Stimulated activated CD8-positive, alpha-beta memory T cell treated with anti-CD3 and anti-CD28 coated beads, Interleukin-12 subunit alpha, Interleukin-12 subunit beta, amount 100 ng/mL, for 4 hours (primary cell): ENCODE measurements around the gene DUSP6.
A peak's percentile ranks its signal among the peaks of the same experiment; 100 is the strongest.

ENCODE experiments used
- DNase-seq: peaks from one replicate; pipeline ENCODE4 v3.0.0-alpha.2; 2020; ENCODE audit warnings: low read depth

The DUSP6 gene

GRCh38 chr12:89373763-89374572 is 21.7 kb upstream of the DUSP6 start:
- DNase-seq, result no peak

DNA sequence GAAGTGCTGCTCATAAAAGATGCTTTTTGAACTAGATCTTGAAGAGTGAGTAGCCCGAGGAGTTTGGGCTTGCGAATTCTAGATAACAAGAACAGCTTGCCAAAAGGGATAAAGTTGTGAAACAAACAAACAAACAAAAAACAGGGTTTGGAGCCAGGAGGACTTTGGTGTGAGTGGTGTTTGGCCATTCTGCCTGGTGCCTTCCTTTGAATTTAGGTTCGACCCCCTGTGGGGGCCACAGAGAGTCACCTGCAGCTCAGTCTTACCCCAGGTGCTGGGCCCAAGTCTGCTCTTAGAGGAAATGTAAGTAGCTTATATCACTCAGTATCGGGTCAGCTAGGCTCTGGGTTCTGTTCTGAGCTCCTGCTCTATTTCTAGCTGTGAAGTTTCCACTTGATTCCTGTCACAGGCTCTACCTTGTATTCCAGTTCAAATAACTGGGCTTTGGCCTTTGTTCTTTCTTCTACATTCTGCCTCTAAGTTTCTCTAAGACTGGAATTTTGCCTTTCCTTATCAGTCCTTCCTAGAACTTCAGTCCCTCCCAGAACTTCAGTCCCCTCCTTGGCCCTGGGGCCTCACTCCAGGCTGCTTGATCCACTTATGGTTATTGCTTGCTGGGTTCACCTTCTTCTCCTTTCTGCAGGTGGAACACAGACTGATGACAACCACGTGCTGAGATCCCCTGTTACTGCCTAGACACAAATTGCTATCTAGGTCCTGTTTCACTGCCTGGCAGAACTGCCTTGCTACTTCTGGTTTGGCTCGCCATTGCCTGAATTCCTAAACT is 20.5 kb upstream of the DUSP6 start:
- DNase-seq, result no peak

DNA sequence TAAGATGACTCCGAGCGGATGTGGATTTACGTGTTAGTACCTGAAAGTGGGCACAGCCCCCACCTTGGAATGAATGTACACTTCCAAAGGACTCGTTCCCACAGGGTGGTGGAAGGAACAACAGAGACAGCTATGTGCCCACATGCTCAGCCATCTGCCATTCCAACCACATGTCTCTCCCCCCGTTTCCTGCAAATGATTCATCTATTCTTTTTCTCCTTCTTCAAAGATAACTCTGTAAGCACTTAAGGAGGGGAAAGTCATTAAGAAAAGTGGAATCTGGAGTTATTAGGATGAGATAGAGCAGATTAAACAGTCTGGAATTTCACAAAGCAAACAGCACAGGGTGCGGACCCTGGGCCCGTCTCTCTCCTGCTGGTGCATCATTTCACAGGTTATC is 18.5 kb upstream of the DUSP6 start:
- no peak for DNase-seq

- DNase-seq, result no peak
Observed at GRCh38 chr12:89370421-89370831, 18.1 kb upstream of the DUSP6 start.

DNA sequence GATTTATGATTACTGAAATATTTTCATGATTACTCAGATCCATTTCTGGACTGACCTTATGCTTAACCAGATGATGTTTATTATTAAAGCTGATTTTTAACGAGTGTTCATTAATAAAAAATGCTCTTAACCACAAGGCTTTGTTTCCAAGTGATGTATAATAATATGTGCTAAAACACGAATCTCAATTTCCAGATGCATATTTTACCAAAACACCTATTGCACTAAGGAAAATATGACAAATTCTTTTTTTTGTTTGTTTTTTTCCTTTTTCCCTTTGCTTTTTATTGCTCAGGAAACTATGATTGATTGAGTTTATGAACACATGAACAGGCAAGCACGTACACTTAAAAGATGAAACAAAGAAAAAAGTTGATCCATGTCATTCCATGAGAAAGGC is 16.9 kb upstream of the DUSP6 start:
- no peak for DNase-seq

- no peak for DNase-seq
Observed at GRCh38 chr12:89368391-89368790, 16.1 kb upstream of the DUSP6 start.

DNA sequence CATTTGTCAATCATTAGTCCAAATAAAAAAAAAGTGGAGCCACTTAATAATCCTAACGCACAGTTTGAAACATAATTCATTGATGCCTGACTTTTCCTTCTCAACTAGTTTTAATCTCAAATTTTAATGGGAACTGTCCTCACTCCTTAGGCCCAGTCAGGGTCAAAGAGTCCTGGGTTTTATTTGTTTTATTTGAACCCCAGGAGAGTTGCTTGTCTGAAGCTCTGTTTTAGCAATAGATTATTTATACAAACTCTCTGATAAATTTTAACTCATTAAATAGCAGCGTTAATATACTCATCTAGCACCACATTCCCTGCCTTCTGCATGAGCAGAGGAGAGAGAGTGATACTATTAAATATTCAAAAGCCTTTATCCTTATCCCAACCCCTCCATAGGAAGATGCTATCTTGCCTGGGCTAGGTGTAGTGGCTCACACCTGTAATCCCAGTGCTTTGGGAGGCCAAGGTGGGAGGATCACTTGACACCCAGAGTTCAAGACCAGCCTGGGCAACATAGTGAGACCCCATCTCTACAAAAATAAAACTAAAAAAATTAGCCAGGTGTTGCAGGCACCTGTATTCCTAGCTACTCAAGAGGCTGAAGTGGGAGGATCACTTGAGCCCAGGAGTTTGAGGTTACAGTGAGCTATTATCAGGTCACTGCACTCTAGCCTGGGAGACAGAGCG is 14.5 kb upstream of the DUSP6 start:
- no peak for DNase-seq

GRCh38 chr12:89364631-89365030 is 12.3 kb upstream of the DUSP6 start:
- DNase-seq, result no peak

GRCh38 chr12:89364058-89364457 is 11.8 kb upstream of the DUSP6 start:
- no peak for DNase-seq

- DNase-seq, result no peak
Observed at GRCh38 chr12:89363582-89363981, 11.3 kb upstream of the DUSP6 start.

GRCh38 chr12:89363084-89363483 is 10.8 kb upstream of the DUSP6 start:
- no peak for DNase-seq

DNA sequence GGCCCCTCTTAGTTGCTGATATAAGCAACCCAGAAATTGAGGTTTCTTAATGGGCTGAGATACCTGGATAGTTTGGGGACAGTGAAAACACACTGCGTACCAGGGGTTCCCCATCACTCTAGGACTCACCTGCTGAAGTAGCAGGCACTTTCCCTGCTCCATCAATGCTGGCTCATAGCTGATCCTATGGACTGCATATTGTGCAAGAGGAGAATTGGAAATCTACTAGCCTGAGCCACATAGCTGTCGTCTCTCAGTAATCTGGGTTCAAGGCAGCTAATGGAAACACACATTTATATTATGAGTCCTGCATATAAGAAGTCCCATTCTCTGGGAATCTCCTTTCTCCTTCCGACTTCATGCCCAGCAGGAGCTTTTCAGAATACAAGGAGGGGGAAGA is 7.3 kb upstream of the DUSP6 start:
- DNase-seq, result no peak

DNA sequence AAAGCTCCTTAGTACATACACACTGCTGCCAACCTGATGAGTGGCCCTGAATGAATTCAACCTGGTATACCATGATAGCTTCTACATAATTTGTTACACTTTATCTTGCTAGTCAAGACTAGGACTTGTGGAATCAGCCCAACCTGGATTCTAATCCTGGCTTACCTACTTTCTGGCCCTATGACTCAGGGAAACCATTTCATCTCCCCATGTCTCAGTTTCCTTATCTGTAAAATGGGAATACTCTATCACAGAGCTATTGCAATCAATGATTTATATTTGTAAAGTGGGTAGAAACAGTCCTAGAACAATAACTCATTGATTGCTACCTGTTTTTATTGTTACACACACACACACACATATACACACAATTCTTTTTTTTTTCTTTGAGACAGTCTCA is 6.5 kb upstream of the DUSP6 start:
- no peak for DNase-seq

GRCh38 chr12:89357297-89357730 is 5.0 kb upstream of the DUSP6 start:
- no peak for DNase-seq

DNA sequence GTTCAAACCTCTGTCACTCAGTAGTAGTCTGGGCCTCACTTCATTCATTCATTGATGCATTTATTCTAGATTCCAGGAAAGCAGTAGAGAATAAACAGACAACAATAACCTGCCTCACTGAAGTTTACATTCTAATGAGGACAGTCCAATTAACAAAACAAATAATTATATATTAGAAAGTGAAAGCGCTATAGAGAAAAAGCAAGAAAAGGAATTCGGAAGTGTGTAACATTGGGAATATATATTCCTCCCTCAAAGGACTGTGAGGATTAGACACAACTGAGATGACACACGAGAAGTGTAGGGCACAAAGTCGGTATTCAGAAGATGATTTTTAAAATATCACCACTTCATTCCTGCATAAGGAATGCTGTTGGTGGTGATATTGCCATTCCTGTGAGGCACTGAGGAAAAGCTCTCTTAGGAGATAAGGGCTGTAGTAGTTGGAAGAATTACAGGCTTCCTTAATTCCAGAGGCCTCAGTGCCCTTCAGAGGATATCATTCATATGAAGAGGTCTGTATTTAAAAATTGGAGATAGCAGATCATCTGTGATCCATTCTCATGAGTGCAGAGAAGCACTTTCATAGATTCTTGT is 3.9 kb upstream of the DUSP6 start:
- no peak for DNase-seq

DNA sequence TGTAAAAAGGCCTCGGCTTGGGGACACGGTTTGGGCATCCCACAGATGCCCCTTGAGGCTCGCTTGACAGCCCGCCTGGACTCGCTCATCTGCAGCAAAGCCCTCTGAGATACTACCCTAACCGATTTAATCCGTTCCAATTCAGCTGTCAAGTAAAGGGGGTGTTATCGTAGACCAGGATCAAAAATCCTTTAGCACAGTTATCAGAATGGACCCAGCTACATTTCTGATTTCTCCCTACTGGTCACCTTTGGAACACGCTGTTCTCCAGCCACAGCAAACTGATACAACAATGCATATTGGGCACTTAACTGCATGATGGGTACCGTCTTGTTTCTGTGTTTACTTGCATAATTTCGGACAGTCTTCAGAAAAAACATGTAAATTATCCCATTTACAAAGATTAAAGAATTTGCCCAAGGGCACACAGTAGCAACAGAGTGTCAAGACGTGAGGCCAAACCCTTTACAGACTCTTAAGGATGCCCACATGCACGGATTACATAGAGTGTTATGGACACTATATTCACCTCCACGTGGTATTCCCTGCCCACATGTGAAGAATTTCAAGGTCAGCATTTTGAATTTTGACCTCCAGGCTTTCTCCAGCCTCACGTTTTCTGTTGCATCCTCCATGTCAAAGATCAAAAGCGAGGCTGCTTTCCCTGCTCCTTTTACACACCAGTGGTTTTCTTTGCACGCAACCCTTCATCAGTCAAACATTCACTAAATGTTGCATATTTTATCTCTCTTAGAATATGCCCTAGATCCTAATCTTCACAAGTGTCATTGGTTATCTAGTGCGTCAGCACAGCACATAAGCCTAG is 3.2 kb upstream of the DUSP6 start:
- no peak for DNase-seq

- no peak for DNase-seq
Observed at GRCh38 chr12:89354612-89355067, 2.3 kb upstream of the DUSP6 start.

- peak; percentile 46 for DNase-seq
Observed at GRCh38 chr12:89353823-89354611, 1.7 kb upstream of the DUSP6 start.

DNA sequence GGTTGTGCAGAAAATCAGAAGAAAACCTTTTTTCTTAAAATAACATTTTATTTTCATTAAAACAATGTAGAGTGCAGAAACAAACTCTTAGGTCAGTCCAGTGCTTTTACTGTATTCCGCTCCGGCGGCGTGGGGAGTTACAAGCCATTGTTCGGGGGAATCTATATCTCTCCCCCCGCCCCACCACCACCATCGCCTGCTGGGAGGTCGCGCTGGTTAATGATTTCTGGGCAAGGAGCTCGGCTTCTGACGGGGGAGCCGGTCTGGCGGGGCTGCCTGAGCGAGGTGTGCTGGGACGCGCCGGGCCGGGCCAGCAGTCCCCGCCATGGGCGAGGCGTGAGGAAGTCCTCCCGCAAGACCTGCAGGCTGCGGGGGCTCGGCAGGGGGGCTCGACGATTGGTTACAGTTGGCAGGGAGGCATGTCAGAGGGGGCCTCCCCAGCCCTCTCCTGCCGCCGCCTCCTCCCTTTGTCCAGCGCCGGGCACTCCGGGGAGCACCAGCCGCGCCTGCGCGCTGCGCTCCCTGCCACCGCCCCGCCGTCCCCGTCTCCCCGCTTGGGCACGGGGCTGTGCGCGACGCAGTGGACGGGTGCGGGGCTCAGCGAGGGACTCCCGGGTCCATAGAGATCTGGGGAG is 1.0 kb upstream of the DUSP6 start:
- DNase-seq, result peak; percentile 17

DNA sequence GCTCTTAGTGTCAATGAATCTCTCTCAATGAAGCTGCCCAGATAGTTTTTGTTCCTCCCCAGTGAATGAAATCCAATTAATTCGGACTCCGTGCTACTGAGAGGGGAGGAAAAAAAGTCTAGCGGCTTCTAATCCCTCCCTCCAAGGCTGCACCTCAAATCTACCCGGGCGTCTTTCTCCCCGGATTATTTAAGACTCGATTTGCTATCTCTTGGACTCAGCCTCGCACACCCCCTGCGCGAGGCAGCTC is 134 bp downstream of the DUSP6 start:
- no peak for DNase-seq
